Esophagus muscularis mucosa (tissue), 4 donors: ENCODE results near the gene KRT82.

Experiments used
- EP300 ChIP-seq: sonication (generic); formaldehyde crosslinking; IDR thresholded peaks from one replicate; pipeline ENCODE4 v1.6.1; 2017; ENCODE audit warnings: antibody characterized with exemption
- POLR2A ChIP-seq: fragments of 450-650 bp; IDR thresholded peaks from one replicate; pipeline ENCODE4 v1.6.1; 2017; ENCODE audit warnings: antibody characterized with exemption, moderate library complexity, mild to moderate bottlenecking, low read depth
- POLR2AphosphoS5 ChIP-seq, 2 donors: sonication (generic); formaldehyde crosslinking; IDR thresholded peaks; one replicate each; pipeline ENCODE4 v1.6.1; 2017; ENCODE audit warnings: antibody characterized with exemption in 2 of 2
- TF ChIP-seq, protein P1 (sequence below), 3 experiments: fragments of 200-600 bp in 2 of 3; fragments of 450-650 bp in 1 of 3; sonication (generic) in 2 of 3; IDR thresholded peaks; one replicate each; pipeline ENCODE4 v1.5.1; 2017 to 2019; ENCODE audit warnings: antibody characterized with exemption in 3 of 3, mild to moderate bottlenecking in 2 of 3, moderate library complexity in 1 of 3

DNA sequence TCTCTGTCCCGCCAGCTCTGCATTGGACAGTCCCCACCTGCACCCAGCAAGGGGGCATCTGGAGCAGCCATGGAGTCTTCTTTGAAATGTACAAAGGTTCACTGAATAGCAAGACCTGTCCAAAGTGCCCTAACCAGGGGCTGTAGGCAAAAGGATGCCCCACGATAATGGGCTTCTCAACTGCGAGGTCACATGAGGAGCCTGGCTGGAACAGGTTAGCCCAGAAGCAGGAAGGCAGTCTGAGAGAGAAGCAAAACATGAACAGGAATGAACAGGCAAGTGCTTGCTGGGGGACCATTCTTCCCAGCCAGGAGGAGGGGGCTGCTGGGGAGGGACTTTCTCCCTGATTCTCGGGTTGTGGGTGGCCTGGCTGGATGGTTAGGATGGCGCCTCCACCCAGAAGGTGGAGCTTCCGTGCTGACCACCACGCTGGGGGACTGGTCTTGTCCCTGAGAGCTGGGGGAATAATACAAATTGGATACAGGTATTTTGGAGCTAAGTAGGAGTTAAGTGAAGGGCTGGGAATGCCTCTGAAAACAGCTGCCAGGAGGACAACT lies 46.0 kb downstream of the KRT82 start:
- TF ChIP-seq, protein P1, sequence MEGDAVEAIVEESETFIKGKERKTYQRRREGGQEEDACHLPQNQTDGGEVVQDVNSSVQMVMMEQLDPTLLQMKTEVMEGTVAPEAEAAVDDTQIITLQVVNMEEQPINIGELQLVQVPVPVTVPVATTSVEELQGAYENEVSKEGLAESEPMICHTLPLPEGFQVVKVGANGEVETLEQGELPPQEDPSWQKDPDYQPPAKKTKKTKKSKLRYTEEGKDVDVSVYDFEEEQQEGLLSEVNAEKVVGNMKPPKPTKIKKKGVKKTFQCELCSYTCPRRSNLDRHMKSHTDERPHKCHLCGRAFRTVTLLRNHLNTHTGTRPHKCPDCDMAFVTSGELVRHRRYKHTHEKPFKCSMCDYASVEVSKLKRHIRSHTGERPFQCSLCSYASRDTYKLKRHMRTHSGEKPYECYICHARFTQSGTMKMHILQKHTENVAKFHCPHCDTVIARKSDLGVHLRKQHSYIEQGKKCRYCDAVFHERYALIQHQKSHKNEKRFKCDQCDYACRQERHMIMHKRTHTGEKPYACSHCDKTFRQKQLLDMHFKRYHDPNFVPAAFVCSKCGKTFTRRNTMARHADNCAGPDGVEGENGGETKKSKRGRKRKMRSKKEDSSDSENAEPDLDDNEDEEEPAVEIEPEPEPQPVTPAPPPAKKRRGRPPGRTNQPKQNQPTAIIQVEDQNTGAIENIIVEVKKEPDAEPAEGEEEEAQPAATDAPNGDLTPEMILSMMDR (IDR thresholded peaks at IDR 0.05): no peak
- TF ChIP-seq POLR2AphosphoS5 (IDR thresholded peaks at IDR 0.05) (no peak), POLR2A (no peak), EP300 (no peak)
